GM23338 (cell line): ENCODE measurements around the gene CAPN8. TPM values are rescaled to one million over a fixed set of nuclear protein-coding genes. Genes with fewer than 3 reads are reported as not detected.

Source experiments
- ATAC-seq: fragments of 200-7000 bp; cut with Tn5 transposase; 3 replicates; pipeline ENCODE4 v1.9.1; 2020
- DNase-seq: peaks from one replicate; pipeline ENCODE4 v3.0.0-alpha.2; 2015; ENCODE audit warnings: low spot score
- H2AFZ ChIP-seq: fragments of 200-600 bp; sonication (generic); 2 replicates; pipeline ENCODE4 v1.8.0; 2016; ENCODE audit warnings: antibody characterized with exemption, mild to moderate bottlenecking, moderate library complexity
- H3F3A ChIP-seq: fragments of 200-600 bp; sonication (generic); replicated peaks from 2 replicates; pipeline ENCODE4 v1.8.0; 2017; ENCODE audit warnings: antibody characterized with exemption, mixed run types, low read depth
- H3K27ac ChIP-seq: fragments of 200-600 bp; sonication (generic); 2 replicates; pipeline ENCODE4 v1.6.1; 2016; ENCODE audit warnings: low read depth
- H3K27me3 ChIP-seq: fragments of 200-600 bp; sonication (generic); 2 replicates; pipeline ENCODE4 v1.8.0; 2016; ENCODE audit warnings: mild to moderate bottlenecking, mixed run types, moderate library complexity; ENCODE audit not compliant: insufficient read depth
- H3K36me3 ChIP-seq: fragments of 200-600 bp; sonication (generic); 2 replicates; pipeline ENCODE4 v1.8.0; 2016; ENCODE audit warnings: mild to moderate bottlenecking; ENCODE audit not compliant: insufficient read depth
- H3K4me1 ChIP-seq: fragments of 200-600 bp; sonication (generic); 2 replicates; pipeline ENCODE4 v1.8.0; 2016; ENCODE audit warnings: mild to moderate bottlenecking, moderate library complexity; ENCODE audit not compliant: insufficient read depth
- H3K4me2 ChIP-seq: fragments of 200-600 bp; sonication (generic); 2 replicates; pipeline ENCODE4 v1.7.1; 2017; ENCODE audit warnings: mixed run types
- H3K4me3 ChIP-seq: fragments of 200-600 bp; sonication (generic); 2 replicates; pipeline ENCODE4 v1.6.1; 2016; ENCODE audit warnings: mixed run types
- H3K79me2 ChIP-seq: fragments of 200-600 bp; sonication (generic); replicated peaks from 2 replicates; pipeline ENCODE4 v1.8.0; 2017; ENCODE audit warnings: mild to moderate bottlenecking; ENCODE audit not compliant: insufficient read depth
- H3K9me2 ChIP-seq: fragments of 200-600 bp; sonication (generic); 2 replicates; pipeline ENCODE4 v1.8.0; 2017; ENCODE audit not compliant: insufficient read depth
- H4K20me1 ChIP-seq: fragments of 200-600 bp; sonication (generic); replicated peaks from 2 replicates; pipeline ENCODE4 v1.8.0; 2017; ENCODE audit warnings: mild to moderate bottlenecking; ENCODE audit not compliant: insufficient read depth
- H3K27ac Mint-ChIP-seq: 2 replicates; pipeline ENCODE4 v1.8.0; 2020; ENCODE audit warnings: inconsistent platforms, mild to moderate bottlenecking, moderate library complexity, mixed read lengths
- H3K27me3 Mint-ChIP-seq: 3 replicates; pipeline ENCODE4 v1.8.0; 2022; ENCODE audit warnings: low read depth, mild to moderate bottlenecking, moderate library complexity, mixed read lengths, inconsistent platforms; ENCODE audit not compliant: insufficient read depth, poor library complexity
- H3K36me3 Mint-ChIP-seq: 3 replicates; pipeline ENCODE4 v1.8.0; 2021; ENCODE audit warnings: low read depth, mild to moderate bottlenecking, inconsistent platforms, moderate library complexity, mixed read lengths
- H3K4me1 Mint-ChIP-seq: 3 replicates; pipeline ENCODE4 v1.8.0; 2020; ENCODE audit warnings: mild to moderate bottlenecking, inconsistent platforms, mixed read lengths
- H3K4me3 Mint-ChIP-seq: 3 replicates; pipeline ENCODE4 v1.8.0; 2021; ENCODE audit warnings: moderate library complexity, mild to moderate bottlenecking, inconsistent platforms, mixed read lengths
- H3K9me3 Mint-ChIP-seq: 3 replicates; pipeline ENCODE4 v1.8.0; 2020; ENCODE audit warnings: moderate library complexity, mild to moderate bottlenecking, inconsistent platforms, mixed read lengths
- CREB1 ChIP-seq: fragments of 250-450 bp; sonication (Bioruptor Pico); IDR thresholded peaks from 2 replicates; pipeline ENCODE4 v1.5.0; 2020; ENCODE audit warnings: low read depth, mild to moderate bottlenecking, moderate library complexity
- EZH2 ChIP-seq: fragments of 200-600 bp; sonication (generic); IDR thresholded peaks from one replicate; pipeline ENCODE4 v1.8.0; 2017; ENCODE audit warnings: antibody characterized with exemption, mild to moderate bottlenecking, low read depth; ENCODE audit not compliant: unreplicated experiment
- EZH2phosphoT487 ChIP-seq: fragments of 200-600 bp; sonication (generic); IDR thresholded peaks from one replicate; pipeline ENCODE4 v1.8.1; 2018; ENCODE audit warnings: antibody characterized with exemption; ENCODE audit not compliant: unreplicated experiment
- JUNB ChIP-seq: IDR thresholded peaks from one replicate; pipeline ENCODE4 v1.6.1; 2016; ENCODE audit warnings: antibody characterized with exemption; ENCODE audit not compliant: unreplicated experiment
- NANOG ChIP-seq: IDR thresholded peaks from 2 replicates; pipeline ENCODE4 v1.6.1; 2016; ENCODE audit warnings: antibody characterized with exemption, borderline replicate concordance
- POLR2AphosphoS5 ChIP-seq: IDR thresholded peaks from 2 replicates; pipeline ENCODE4 v1.6.1; 2016; ENCODE audit warnings: antibody characterized with exemption, low read depth
- STAT1 ChIP-seq: IDR thresholded peaks from one replicate; pipeline ENCODE4 v1.6.1; 2016; ENCODE audit warnings: antibody characterized with exemption; ENCODE audit not compliant: unreplicated experiment
- ZNF114 ChIP-seq: fragments of 250-450 bp; sonication (Bioruptor Pico); IDR thresholded peaks from 2 replicates; pipeline ENCODE4 v1.5.0; 2020; ENCODE audit warnings: mild to moderate bottlenecking, moderate library complexity
- ZNF331 ChIP-seq: fragments of 250-450 bp; sonication (Bioruptor Pico); IDR thresholded peaks from 2 replicates; pipeline ENCODE4 v1.5.0; 2020; ENCODE audit warnings: low read depth, mild to moderate bottlenecking, moderate library complexity
- polyA plus RNA-seq: library from polyadenylated mRNA; unstranded; fragments of >200 nt; fragmentation: Nextera tagmentation; extraction: Ambion mirVana; gene quantifications from 2 replicates; pipeline ENCODE4 v1.2.1, GENCODE V29; 2016
- total RNA-seq: library from RNA; depleted of rRNA; stranded (reverse); fragments of >200 nt; shearing (Covaris generic); gene quantifications from 2 replicates; pipeline ENCODE4 v1.2.3, GENCODE V29; 2014
- TF ChIP-seq, protein P1 (sequence below): IDR thresholded peaks from one replicate; pipeline ENCODE4 v1.6.1; 2018; ENCODE audit warnings: antibody characterized with exemption; ENCODE audit not compliant: unreplicated experiment
- TF ChIP-seq, protein P2 (sequence below): fragments of 250-450 bp; sonication (Bioruptor Pico); IDR thresholded peaks from 2 replicates; pipeline ENCODE4 v1.5.0; 2020; ENCODE audit warnings: mild to moderate bottlenecking, moderate library complexity
- TF ChIP-seq, protein P3 (sequence below), 2 experiments: fragments of 200-600 bp in 1 of 2; sonication (generic) in 1 of 2; conservative IDR thresholded peaks; 2 replicates each; pipeline versions ENCODE4 v1.5.1 to v1.6.1; 2016 to 2017; ENCODE audit warnings: antibody characterized with exemption in 2 of 2, low read depth in 2 of 2, mild to moderate bottlenecking in 2 of 2, moderate library complexity in 1 of 2
- TF ChIP-seq, protein P4 (sequence below): IDR thresholded peaks from 2 replicates; pipeline ENCODE4 v1.6.1; 2016; ENCODE audit warnings: antibody characterized with exemption

Gene CAPN8
- total and polyA plus RNA-seq, 2 experiments from 2014 or later, result not detected

DNA sequence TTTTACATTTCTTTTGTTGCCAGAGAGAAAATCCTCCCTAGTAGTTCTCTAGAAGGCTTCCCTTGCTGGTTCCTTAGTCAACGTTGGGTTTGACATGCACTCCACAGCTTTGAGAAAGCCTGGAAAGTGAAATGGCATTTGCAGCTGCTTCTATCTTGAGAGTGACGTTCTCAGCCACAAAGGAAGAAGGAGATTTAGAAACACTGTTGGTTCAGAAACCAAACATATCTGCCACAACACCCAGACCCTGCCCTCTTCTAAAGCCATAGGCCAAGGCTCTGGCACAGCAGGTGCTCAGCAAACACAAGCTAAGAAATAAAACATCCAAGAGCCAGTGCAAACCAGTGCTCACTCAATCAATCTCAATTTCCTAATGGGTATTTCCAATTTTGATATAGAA is 150.9 kb downstream of the CAPN8 start:
- H3K36me3 ChIP-seq, result no peaks in the 10 kb centered on the region
- H3F3A ChIP-seq, result no peaks in the 10 kb centered on the region
- no peak overlapping the region for H3K4me3 Mint-ChIP-seq
- peaks cover 18% of the 10 kb centered on the region for H3K4me1 Mint-ChIP-seq
- ATAC-seq (no peak), DNase-seq (no peak)
- H3K4me1 ChIP-seq, result no peaks in the 10 kb centered on the region
- H3K27ac Mint-ChIP-seq, result no peak overlapping the region
- no peak overlapping the region for H3K27ac ChIP-seq
- H2AFZ ChIP-seq, result no peak overlapping the region
- no peaks in the 10 kb centered on the region for H3K79me2 ChIP-seq
- H3K9me3 Mint-ChIP-seq, result peaks cover 9% of the 10 kb centered on the region
- H3K4me3 ChIP-seq, result no peak overlapping the region
- TF ChIP-seq, protein P1, sequence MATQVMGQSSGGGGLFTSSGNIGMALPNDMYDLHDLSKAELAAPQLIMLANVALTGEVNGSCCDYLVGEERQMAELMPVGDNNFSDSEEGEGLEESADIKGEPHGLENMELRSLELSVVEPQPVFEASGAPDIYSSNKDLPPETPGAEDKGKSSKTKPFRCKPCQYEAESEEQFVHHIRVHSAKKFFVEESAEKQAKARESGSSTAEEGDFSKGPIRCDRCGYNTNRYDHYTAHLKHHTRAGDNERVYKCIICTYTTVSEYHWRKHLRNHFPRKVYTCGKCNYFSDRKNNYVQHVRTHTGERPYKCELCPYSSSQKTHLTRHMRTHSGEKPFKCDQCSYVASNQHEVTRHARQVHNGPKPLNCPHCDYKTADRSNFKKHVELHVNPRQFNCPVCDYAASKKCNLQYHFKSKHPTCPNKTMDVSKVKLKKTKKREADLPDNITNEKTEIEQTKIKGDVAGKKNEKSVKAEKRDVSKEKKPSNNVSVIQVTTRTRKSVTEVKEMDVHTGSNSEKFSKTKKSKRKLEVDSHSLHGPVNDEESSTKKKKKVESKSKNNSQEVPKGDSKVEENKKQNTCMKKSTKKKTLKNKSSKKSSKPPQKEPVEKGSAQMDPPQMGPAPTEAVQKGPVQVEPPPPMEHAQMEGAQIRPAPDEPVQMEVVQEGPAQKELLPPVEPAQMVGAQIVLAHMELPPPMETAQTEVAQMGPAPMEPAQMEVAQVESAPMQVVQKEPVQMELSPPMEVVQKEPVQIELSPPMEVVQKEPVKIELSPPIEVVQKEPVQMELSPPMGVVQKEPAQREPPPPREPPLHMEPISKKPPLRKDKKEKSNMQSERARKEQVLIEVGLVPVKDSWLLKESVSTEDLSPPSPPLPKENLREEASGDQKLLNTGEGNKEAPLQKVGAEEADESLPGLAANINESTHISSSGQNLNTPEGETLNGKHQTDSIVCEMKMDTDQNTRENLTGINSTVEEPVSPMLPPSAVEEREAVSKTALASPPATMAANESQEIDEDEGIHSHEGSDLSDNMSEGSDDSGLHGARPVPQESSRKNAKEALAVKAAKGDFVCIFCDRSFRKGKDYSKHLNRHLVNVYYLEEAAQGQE, result no peak
- no peak for TF ChIP-seq EZH2phosphoT487
- TF ChIP-seq NANOG, result no peak
- no peak for TF ChIP-seq POLR2AphosphoS5
- TF ChIP-seq STAT1, result no peak
- TF ChIP-seq, protein P2, sequence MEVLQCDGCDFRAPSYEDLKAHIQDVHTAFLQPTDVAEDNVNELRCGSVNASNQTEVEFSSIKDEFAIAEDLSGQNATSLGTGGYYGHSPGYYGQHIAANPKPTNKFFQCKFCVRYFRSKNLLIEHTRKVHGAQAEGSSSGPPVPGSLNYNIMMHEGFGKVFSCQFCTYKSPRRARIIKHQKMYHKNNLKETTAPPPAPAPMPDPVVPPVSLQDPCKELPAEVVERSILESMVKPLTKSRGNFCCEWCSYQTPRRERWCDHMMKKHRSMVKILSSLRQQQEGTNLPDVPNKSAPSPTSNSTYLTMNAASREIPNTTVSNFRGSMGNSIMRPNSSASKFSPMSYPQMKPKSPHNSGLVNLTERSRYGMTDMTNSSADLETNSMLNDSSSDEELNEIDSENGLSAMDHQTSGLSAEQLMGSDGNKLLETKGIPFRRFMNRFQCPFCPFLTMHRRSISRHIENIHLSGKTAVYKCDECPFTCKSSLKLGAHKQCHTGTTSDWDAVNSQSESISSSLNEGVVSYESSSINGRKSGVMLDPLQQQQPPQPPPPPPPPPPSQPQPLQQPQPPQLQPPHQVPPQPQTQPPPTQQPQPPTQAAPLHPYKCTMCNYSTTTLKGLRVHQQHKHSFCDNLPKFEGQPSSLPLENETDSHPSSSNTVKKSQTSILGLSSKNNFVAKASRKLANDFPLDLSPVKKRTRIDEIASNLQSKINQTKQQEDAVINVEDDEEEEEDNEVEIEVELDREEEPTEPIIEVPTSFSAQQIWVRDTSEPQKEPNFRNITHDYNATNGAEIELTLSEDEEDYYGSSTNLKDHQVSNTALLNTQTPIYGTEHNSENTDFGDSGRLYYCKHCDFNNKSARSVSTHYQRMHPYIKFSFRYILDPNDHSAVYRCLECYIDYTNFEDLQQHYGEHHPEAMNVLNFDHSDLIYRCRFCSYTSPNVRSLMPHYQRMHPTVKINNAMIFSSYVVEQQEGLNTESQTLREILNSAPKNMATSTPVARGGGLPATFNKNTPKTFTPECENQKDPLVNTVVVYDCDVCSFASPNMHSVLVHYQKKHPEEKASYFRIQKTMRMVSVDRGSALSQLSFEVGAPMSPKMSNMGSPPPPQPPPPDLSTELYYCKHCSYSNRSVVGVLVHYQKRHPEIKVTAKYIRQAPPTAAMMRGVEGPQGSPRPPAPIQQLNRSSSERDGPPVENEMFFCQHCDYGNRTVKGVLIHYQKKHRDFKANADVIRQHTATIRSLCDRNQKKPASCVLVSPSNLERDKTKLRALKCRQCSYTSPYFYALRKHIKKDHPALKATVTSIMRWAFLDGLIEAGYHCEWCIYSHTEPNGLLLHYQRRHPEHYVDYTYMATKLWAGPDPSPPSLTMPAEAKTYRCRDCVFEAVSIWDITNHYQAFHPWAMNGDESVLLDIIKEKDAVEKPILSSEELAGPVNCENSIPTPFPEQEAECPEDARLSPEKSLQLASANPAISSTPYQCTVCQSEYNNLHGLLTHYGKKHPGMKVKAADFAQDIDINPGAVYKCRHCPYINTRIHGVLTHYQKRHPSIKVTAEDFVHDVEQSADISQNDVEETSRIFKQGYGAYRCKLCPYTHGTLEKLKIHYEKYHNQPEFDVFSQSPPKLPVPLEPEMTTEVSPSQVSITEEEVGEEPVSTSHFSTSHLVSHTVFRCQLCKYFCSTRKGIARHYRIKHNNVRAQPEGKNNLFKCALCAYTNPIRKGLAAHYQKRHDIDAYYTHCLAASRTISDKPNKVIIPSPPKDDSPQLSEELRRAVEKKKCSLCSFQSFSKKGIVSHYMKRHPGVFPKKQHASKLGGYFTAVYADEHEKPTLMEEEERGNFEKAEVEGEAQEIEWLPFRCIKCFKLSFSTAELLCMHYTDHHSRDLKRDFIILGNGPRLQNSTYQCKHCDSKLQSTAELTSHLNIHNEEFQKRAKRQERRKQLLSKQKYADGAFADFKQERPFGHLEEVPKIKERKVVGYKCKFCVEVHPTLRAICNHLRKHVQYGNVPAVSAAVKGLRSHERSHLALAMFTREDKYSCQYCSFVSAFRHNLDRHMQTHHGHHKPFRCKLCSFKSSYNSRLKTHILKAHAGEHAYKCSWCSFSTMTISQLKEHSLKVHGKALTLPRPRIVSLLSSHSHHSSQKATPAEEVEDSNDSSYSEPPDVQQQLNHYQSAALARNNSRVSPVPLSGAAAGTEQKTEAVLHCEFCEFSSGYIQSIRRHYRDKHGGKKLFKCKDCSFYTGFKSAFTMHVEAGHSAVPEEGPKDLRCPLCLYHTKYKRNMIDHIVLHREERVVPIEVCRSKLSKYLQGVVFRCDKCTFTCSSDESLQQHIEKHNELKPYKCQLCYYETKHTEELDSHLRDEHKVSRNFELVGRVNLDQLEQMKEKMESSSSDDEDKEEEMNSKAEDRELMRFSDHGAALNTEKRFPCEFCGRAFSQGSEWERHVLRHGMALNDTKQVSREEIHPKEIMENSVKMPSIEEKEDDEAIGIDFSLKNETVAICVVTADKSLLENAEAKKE (CRISPR knock-in tag), result no peak
- TF ChIP-seq ZNF114 (CRISPR knock-in tag), result no peak
- TF ChIP-seq CREB1 (CRISPR knock-in tag), result no peak
- TF ChIP-seq, protein P3, sequence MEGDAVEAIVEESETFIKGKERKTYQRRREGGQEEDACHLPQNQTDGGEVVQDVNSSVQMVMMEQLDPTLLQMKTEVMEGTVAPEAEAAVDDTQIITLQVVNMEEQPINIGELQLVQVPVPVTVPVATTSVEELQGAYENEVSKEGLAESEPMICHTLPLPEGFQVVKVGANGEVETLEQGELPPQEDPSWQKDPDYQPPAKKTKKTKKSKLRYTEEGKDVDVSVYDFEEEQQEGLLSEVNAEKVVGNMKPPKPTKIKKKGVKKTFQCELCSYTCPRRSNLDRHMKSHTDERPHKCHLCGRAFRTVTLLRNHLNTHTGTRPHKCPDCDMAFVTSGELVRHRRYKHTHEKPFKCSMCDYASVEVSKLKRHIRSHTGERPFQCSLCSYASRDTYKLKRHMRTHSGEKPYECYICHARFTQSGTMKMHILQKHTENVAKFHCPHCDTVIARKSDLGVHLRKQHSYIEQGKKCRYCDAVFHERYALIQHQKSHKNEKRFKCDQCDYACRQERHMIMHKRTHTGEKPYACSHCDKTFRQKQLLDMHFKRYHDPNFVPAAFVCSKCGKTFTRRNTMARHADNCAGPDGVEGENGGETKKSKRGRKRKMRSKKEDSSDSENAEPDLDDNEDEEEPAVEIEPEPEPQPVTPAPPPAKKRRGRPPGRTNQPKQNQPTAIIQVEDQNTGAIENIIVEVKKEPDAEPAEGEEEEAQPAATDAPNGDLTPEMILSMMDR (conservative IDR thresholded peaks at IDR 0.05; ENCODE audit: low read depth in 2 of 2), result no peak
- TF ChIP-seq EZH2, result no peak
- TF ChIP-seq, protein P4, sequence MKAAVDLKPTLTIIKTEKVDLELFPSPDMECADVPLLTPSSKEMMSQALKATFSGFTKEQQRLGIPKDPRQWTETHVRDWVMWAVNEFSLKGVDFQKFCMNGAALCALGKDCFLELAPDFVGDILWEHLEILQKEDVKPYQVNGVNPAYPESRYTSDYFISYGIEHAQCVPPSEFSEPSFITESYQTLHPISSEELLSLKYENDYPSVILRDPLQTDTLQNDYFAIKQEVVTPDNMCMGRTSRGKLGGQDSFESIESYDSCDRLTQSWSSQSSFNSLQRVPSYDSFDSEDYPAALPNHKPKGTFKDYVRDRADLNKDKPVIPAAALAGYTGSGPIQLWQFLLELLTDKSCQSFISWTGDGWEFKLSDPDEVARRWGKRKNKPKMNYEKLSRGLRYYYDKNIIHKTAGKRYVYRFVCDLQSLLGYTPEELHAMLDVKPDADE, result no peak
- no peak for TF ChIP-seq ZNF331 (CRISPR knock-in tag)
- TF ChIP-seq JUNB, result no peak
- peaks cover 6% of the 10 kb centered on the region; the same call in 1 of the 2 replicates for H3K9me2 ChIP-seq
- H3K4me2 ChIP-seq, result no peak overlapping the region
- H3K27me3 ChIP-seq, result no peaks in the 10 kb centered on the region
- H4K20me1 ChIP-seq, result no peaks in the 10 kb centered on the region
- H3K27me3 Mint-ChIP-seq, result peaks cover 4% of the 10 kb centered on the region
- H3K36me3 Mint-ChIP-seq, result peaks cover 8% of the 10 kb centered on the region; the same call in 2 of the 3 replicates
